ENCODE results near the gene TANC1.

DNA sequence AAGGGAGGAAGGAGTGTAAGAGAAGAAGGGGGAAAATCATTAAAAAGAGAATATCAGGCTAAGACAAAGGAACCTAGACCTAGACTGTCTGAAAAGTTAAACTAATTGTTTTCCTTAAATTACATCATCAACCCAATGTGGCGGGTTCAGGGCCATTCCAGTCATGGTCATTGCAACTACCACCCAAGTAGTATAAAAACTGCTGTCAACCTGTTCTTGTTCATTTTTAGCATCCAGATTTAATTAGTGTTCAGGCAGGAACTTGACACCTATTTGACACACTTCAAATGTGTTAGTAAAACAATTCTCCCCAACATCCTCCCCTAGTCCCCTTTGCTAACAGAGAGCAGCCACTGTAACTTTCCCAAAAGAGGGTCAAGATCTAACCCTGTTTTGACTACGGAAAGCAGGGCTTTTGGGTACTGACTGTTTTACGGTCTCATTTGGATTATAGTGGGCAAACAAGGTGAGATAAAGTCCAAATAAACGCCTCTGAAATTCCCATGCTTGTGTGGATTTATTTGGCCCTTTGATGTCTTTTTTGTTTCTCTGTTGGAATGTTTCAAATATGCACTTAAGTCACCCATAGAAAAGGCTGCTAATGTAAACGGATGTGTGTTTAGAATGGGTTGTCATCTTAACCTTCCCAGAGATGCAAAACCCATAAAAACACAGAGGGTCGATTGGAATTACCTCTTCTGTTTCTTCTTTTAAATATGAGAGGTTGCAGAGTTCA, 19.3 kb upstream of the TANC1 start:
- no peak for TF ChIP-seq POLR2A (IDR thresholded peaks at IDR 0.05; ENCODE audit: low read depth, low read length)
- no peak for TF ChIP-seq POLR2AphosphoS5 (IDR thresholded peaks at IDR 0.05; ENCODE audit: low read depth, low read length)

Measured in GM12892 (cell line).